Right renal pelvis (tissue), 4 donors: Measurements from ENCODE around the gene RPN1. TPM values are rescaled to one million over a fixed set of nuclear protein-coding genes. Genes with fewer than 3 reads are reported as not detected.
"Not testable (repeated sequence)": the region's sequence is repeated elsewhere in the genome, so short reads cannot be mapped to it uniquely, and the experiment has no call there.

ENCODE experiments used
- DNase-seq, 4 donors: peaks; one replicate each; pipeline ENCODE4 v3.0.0-alpha.2; 2013; ENCODE audit warnings: low read depth in 4 of 4, low spot score in 3 of 4, missing footprints in 1 of 4
- polyA plus RNA-seq, 4 donors: library from polyadenylated mRNA; unstranded; fragments of 120-200 nt; gene quantifications; one replicate each; pipeline ENCODE4 v1.2.1, GENCODE V29; 2013; ENCODE audit not compliant: insufficient read length in 4 of 4

RPN1 gene
- polyA plus RNA-seq: 100 to 1,000 TPM; 212 to 227 (median 213) TPM

- DNase-seq: peak; percentile 87 to 91 (median 89)
These were observed at the start of gene RPN1 for GRCh38 chr3:128650096-128651050. Gene RPN1, minus strand, starts transcription at chr3:128650818. Its CDS starts 18 bp downstream, at chr3:128650800.

- peak in 2 of 4 donors; percentile 12 to 28 for DNase-seq
These were observed 47.8 kb upstream of the RPN1 start for GRCh38 chr3:128698211-128699047.

- no peak for DNase-seq
These were observed 46.7 kb upstream of the RPN1 start for GRCh38 chr3:128697341-128697740.

- DNase-seq: no peak
These were observed 43.1 kb upstream of the RPN1 start for GRCh38 chr3:128693696-128694095.

GRCh38 chr3:128689060-128689459 is 38.4 kb upstream of the RPN1 start:
- DNase-seq: no peak

- no peak for DNase-seq
These were observed 35.8 kb upstream of the RPN1 start for GRCh38 chr3:128686465-128686864.

- DNase-seq: no peak
These were observed 34.5 kb upstream of the RPN1 start for GRCh38 chr3:128684986-128685726.

- no peak for DNase-seq
These were observed 33.3 kb upstream of the RPN1 start for GRCh38 chr3:128683957-128684356.

DNA sequence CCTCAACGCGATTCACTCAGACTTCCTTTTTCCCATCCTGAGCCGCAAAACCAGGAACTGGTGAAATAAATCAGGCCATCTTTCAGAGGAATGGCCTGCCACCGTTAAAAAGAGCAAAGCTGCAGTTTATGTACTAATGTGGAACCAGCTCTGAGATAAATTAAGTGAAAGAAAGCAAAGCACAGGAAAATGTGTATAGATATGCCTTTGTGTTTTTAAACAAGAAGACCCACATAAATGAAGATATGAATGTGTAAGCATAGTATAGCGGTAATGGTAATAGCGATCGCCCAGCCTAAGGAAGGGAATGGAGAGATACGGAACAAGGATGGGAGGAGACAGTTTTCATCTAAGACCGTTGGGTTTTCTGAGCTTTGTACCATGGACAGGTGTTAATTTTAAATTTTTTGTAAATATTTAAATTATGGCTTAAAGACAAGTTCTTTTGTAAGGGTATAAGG is 30.8 kb upstream of the RPN1 start:
- DNase-seq: peak in 1 of 4 donors; percentile 13

GRCh38 chr3:128680603-128681368 is 30.2 kb upstream of the RPN1 start:
- peak; percentile 94 to 99 (median 94) for DNase-seq

DNA sequence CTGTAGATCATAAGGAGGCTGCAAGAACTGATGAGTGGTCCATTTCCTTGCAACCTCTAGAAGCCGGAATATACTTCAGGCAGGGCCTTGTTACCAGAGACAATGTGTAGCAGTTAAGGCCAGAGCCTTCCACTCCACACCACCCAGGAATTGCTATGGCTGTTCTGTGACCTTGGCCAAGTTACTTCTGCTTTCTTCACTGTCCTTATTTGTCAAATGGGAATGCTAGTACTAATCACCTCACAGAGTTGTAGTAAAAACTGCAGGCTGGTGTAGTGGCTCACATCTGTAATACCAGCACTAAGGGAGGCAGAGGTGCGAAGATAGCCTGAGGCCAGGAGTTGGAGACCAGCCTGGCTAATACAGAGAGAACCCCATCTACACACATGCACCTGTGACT is 28.7 kb upstream of the RPN1 start:
- DNase-seq: no peak

- DNase-seq: not testable (repeated sequence)
These were observed 25.2 kb upstream of the RPN1 start for GRCh38 chr3:128675802-128676201.

GRCh38 chr3:128674161-128674784 is 23.7 kb upstream of the RPN1 start:
- no peak for DNase-seq

GRCh38 chr3:128667641-128668040 is 17.0 kb upstream of the RPN1 start:
- DNase-seq: no peak

- no peak for DNase-seq
These were observed 14.9 kb upstream of the RPN1 start for GRCh38 chr3:128665362-128666021.

DNA sequence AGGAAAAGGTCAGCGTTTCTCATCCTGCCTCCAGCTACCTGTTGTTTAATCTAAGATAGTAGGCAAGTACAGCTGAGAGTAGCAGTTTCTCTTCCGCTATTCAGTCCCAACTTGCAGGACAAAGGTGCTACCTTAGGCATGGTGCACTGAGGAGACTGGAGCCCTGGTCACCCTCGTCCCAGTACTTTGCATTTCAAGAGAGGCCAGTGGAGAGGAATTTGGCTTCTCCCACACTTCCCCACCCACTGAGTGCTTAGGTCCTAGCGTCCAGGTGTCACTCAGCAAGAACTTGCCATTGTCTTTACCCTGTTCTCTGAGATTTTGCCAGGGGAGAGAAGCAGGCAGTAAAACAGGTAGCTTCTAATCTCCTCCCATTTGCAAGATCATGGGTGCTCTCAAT is 12.5 kb upstream of the RPN1 start:
- DNase-seq: no peak

GRCh38 chr3:128655531-128655930 is 4.9 kb upstream of the RPN1 start:
- DNase-seq: no peak

DNA sequence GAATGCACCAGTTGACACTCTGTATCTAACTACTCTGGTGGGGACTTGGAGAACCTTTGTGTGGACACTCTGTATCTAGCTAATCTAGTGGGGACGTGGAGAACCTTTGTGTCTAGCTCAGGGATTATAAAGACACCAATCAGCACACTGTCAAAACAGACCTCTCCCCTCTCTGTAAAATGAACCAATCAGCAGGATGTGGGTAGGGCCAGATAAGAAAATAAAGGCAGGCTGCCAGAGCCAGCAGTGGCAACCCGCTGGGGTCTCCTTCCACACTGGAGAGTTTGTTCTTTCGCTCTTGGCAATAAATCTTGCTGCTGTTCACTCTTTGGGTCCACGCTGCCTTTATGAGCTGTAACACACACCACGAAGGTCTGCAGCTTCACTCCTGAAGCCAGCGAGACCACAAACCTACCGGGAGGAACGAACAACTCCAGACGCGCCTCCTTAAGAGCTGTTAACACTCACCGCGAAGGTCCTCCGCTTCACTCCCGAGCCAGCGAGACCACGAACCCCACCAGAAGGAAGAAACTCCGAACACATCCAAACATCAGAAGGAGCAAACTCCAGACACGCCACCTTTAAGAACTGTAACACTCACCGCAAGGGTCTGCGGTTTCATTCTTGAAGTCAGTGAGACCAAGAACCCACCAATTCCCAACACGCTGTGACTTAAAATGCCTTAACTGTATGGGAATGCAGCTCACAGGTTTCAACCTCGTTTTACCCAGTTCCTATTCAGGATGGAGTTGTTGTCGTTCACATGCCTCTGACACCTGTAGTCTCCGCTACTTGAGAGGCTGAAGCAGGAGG is 3.6 kb upstream of the RPN1 start:
- not testable (repeated sequence) for DNase-seq
